ENCODE measurements around the gene NTM.

The NTM gene

GRCh38 chr11:131854391-131854790, 484.0 kb downstream of the NTM start:
- H3K4me2 ChIP-seq (ENCODE audit: low read length, poor library complexity, severe bottlenecking) = no peak overlapping the region
- H2BK5ac ChIP-seq (ENCODE audit: low read depth, low read length, poor library complexity, severe bottlenecking) = no peak overlapping the region
- no peak overlapping the region for H2AFZ ChIP-seq (ENCODE audit: low read depth, low read length)
- H3K18ac ChIP-seq (ENCODE audit: low read depth in 1 of 2, low read length in 2 of 2) = no peak overlapping the region
- no peak overlapping the region for H3K4me3 ChIP-seq (ENCODE audit: insufficient read depth in 1 of 2, low read depth in 1 of 2, low read length in 2 of 2)
- H3K79me1 ChIP-seq (replicated peaks; ENCODE audit: low read length, poor library complexity, severe bottlenecking) = no peaks in the 10 kb centered on the region
- no peaks in the 10 kb centered on the region for H3K4me1 ChIP-seq (ENCODE audit: control insufficient read depth, insufficient read depth, low read depth, low read length)
- H2AK5ac ChIP-seq (ENCODE audit: low read length, severe bottlenecking) = no peak overlapping the region
- H3K14ac ChIP-seq (ENCODE audit: low read length in 2 of 2) = no peak overlapping the region
- no peak overlapping the region for H4K91ac ChIP-seq (ENCODE audit: low read length)
- H3K27ac ChIP-seq (ENCODE audit: low read length, poor library complexity, severe bottlenecking) = no peak overlapping the region
- H3K36me3 ChIP-seq (ENCODE audit: control insufficient read depth in 1 of 2, insufficient read depth in 2 of 2, low read depth in 1 of 2, low read length in 2 of 2) = no peaks in the 10 kb centered on the region
- peaks cover 6 to 48% of the 10 kb centered on the region in 2 experiments for H3K27me3 ChIP-seq (ENCODE audit: control insufficient read depth in 1 of 2, insufficient read depth in 1 of 2, low read length in 2 of 2)
- no peaks in the 10 kb centered on the region for H3K9me3 ChIP-seq (ENCODE audit: control insufficient read depth, low read length)
- H3K9ac ChIP-seq (ENCODE audit: low read length) = no peak overlapping the region
- no peak for DNase-seq
- H2BK15ac ChIP-seq (ENCODE audit: low read depth, poor library complexity, severe bottlenecking) = no peak overlapping the region
- H2BK120ac ChIP-seq (ENCODE audit: low read depth, low read length) = no peak overlapping the region
- no peak overlapping the region for H3K23ac ChIP-seq (ENCODE audit: low read length in 2 of 2)
- no peak overlapping the region for H2BK12ac ChIP-seq (ENCODE audit: low read length in 2 of 2)
- H4K8ac ChIP-seq (ENCODE audit: low read length) = no peak overlapping the region
- 96% methylated on average over 4 of the region's 4 CpGs for WGBS
- H3K4ac ChIP-seq (ENCODE audit: low read depth in 1 of 2, low read length in 2 of 2) = no peak overlapping the region

- Histone ChIP-seq H3K4ac (ENCODE audit: low read depth in 1 of 2, low read length in 2 of 2) (no peak overlapping the region), H3K36me3 (ENCODE audit: control insufficient read depth in 1 of 2, insufficient read depth in 2 of 2, low read depth in 1 of 2, low read length in 2 of 2) (no peaks in the 10 kb centered on the region), H3K4me1 (ENCODE audit: control insufficient read depth, insufficient read depth, low read depth, low read length) (no peaks in the 10 kb centered on the region), H2BK12ac (ENCODE audit: low read length in 2 of 2) (no peak overlapping the region), H2BK120ac (ENCODE audit: low read depth, low read length) (no peak overlapping the region), H3K4me2 (ENCODE audit: low read length, poor library complexity, severe bottlenecking) (no peak overlapping the region), H3K9me3 (ENCODE audit: control insufficient read depth, low read length) (no peaks in the 10 kb centered on the region), H3K18ac (ENCODE audit: low read depth in 1 of 2, low read length in 2 of 2) (no peak overlapping the region), H3K14ac (ENCODE audit: low read length in 2 of 2) (no peak overlapping the region), H3K27me3 (ENCODE audit: control insufficient read depth in 1 of 2, insufficient read depth in 1 of 2, low read length in 2 of 2) (peaks cover 6 to 48% of the 10 kb centered on the region in 2 experiments), H4K8ac (ENCODE audit: low read length) (no peak overlapping the region), H2BK5ac (ENCODE audit: low read depth, low read length, poor library complexity, severe bottlenecking) (no peak overlapping the region), H2AFZ (ENCODE audit: low read depth, low read length) (no peak overlapping the region), H3K9ac (ENCODE audit: low read length) (no peak overlapping the region), H4K91ac (ENCODE audit: low read length) (no peak overlapping the region), H3K79me1 (replicated peaks; ENCODE audit: low read length, poor library complexity, severe bottlenecking) (no peaks in the 10 kb centered on the region), H2AK5ac (ENCODE audit: low read length, severe bottlenecking) (no peak overlapping the region), H3K4me3 (ENCODE audit: insufficient read depth in 1 of 2, low read depth in 1 of 2, low read length in 2 of 2) (no peak overlapping the region), H3K27ac (ENCODE audit: low read length, poor library complexity, severe bottlenecking) (no peak overlapping the region), H3K23ac (ENCODE audit: low read length in 2 of 2) (no peak overlapping the region), H2BK15ac (ENCODE audit: low read depth, poor library complexity, severe bottlenecking) (no peak overlapping the region)
- DNase-seq = no peak
Observed at GRCh38 chr11:131855320-131855719, 484.9 kb downstream of the NTM start.

GRCh38 chr11:131857246-131857645, 486.8 kb downstream of the NTM start:
- Histone ChIP-seq H3K27ac (ENCODE audit: low read length, poor library complexity, severe bottlenecking) (no peak overlapping the region), H2AK5ac (ENCODE audit: low read length, severe bottlenecking) (no peak overlapping the region)

GRCh38 chr11:131858505-131858904, 488.1 kb downstream of the NTM start:
- no peak for DNase-seq
- no peaks in the 10 kb centered on the region for H3K36me3 ChIP-seq (ENCODE audit: control insufficient read depth in 1 of 2, insufficient read depth in 2 of 2, low read depth in 1 of 2, low read length in 2 of 2)
- H3K4ac ChIP-seq (ENCODE audit: low read depth in 1 of 2, low read length in 2 of 2) = no peak overlapping the region
- no peak overlapping the region for H2AK5ac ChIP-seq (ENCODE audit: low read length, severe bottlenecking)
- no peak overlapping the region for H2BK15ac ChIP-seq (ENCODE audit: low read depth, poor library complexity, severe bottlenecking)
- H3K27me3 ChIP-seq (ENCODE audit: control insufficient read depth in 1 of 2, insufficient read depth in 1 of 2, low read length in 2 of 2) = peaks cover 0 to 32% of the 10 kb centered on the region in 2 experiments
- H4K91ac ChIP-seq (ENCODE audit: low read length) = no peak overlapping the region
- no peaks in the 10 kb centered on the region for H3K4me1 ChIP-seq (ENCODE audit: control insufficient read depth, insufficient read depth, low read depth, low read length)
- H2AFZ ChIP-seq (ENCODE audit: low read depth, low read length) = no peak overlapping the region
- no peak overlapping the region for H3K4me3 ChIP-seq (ENCODE audit: insufficient read depth in 1 of 2, low read depth in 1 of 2, low read length in 2 of 2)
- H3K27ac ChIP-seq (ENCODE audit: low read length, poor library complexity, severe bottlenecking) = no peak overlapping the region
- no peaks in the 10 kb centered on the region for H3K9me3 ChIP-seq (ENCODE audit: control insufficient read depth, low read length)
- H3K4me2 ChIP-seq (ENCODE audit: low read length, poor library complexity, severe bottlenecking) = no peak overlapping the region
- no peak overlapping the region for H2BK12ac ChIP-seq (ENCODE audit: low read length in 2 of 2)
- no peak overlapping the region for H4K8ac ChIP-seq (ENCODE audit: low read length)
- no peak overlapping the region for H3K14ac ChIP-seq (ENCODE audit: low read length in 2 of 2)
- no peak overlapping the region for H3K23ac ChIP-seq (ENCODE audit: low read length in 2 of 2)
- H3K9ac ChIP-seq (ENCODE audit: low read length) = no peak overlapping the region
- H3K18ac ChIP-seq (ENCODE audit: low read depth in 1 of 2, low read length in 2 of 2) = no peak overlapping the region
- no peaks in the 10 kb centered on the region for H3K79me1 ChIP-seq (replicated peaks; ENCODE audit: low read length, poor library complexity, severe bottlenecking)
- H2BK120ac ChIP-seq (ENCODE audit: low read depth, low read length) = no peak overlapping the region
- H2BK5ac ChIP-seq (ENCODE audit: low read depth, low read length, poor library complexity, severe bottlenecking) = no peak overlapping the region
- WGBS = 91% methylated on average over 10 of the region's 11 CpGs

More at GRCh38 chr11:131857246-131857645, 486.8 kb downstream of the NTM start:
- Histone ChIP-seq H3K79me1 (replicated peaks; ENCODE audit: low read length, poor library complexity, severe bottlenecking) (no peaks in the 10 kb centered on the region), H3K4me1 (ENCODE audit: control insufficient read depth, insufficient read depth, low read depth, low read length) (no peaks in the 10 kb centered on the region), H2BK5ac (ENCODE audit: low read depth, low read length, poor library complexity, severe bottlenecking) (no peak overlapping the region), H3K36me3 (ENCODE audit: control insufficient read depth in 1 of 2, insufficient read depth in 2 of 2, low read depth in 1 of 2, low read length in 2 of 2) (no peaks in the 10 kb centered on the region), H4K91ac (ENCODE audit: low read length) (no peak overlapping the region), H3K9me3 (ENCODE audit: control insufficient read depth, low read length) (no peaks in the 10 kb centered on the region), H2BK12ac (ENCODE audit: low read length in 2 of 2) (no peak overlapping the region), H3K9ac (ENCODE audit: low read length) (no peak overlapping the region), H3K4me3 (ENCODE audit: insufficient read depth in 1 of 2, low read depth in 1 of 2, low read length in 2 of 2) (no peak overlapping the region), H3K27me3 (ENCODE audit: control insufficient read depth in 1 of 2, insufficient read depth in 1 of 2, low read length in 2 of 2) (peaks cover 0 to 36% of the 10 kb centered on the region in 2 experiments), H2AFZ (ENCODE audit: low read depth, low read length) (no peak overlapping the region), H3K4me2 (ENCODE audit: low read length, poor library complexity, severe bottlenecking) (no peak overlapping the region), H4K8ac (ENCODE audit: low read length) (no peak overlapping the region), H3K23ac (ENCODE audit: low read length in 2 of 2) (no peak overlapping the region), H2BK15ac (ENCODE audit: low read depth, poor library complexity, severe bottlenecking) (no peak overlapping the region), H3K18ac (ENCODE audit: low read depth in 1 of 2, low read length in 2 of 2) (no peak overlapping the region), H3K14ac (ENCODE audit: low read length in 2 of 2) (no peak overlapping the region), H2BK120ac (ENCODE audit: low read depth, low read length) (no peak overlapping the region), H3K4ac (ENCODE audit: low read depth in 1 of 2, low read length in 2 of 2) (no peak overlapping the region)
- WGBS = 91% methylated on average over 5 of the region's 5 CpGs
- no peak for DNase-seq

All from mesenchymal stem cell (in vitro differentiated cells and primary cell).